NCI-H2196 treated with DMSO at 0.1 percent for 48 hours (cell line): Measurements from ENCODE around the gene KASH5.
"Not testable (repeated sequence)": the region's sequence is repeated elsewhere in the genome, so short reads cannot be mapped to it uniquely, and the experiment has no call there.

Experiments
- DNase-seq: peaks from one replicate; lab custom pipeline; 2025; ENCODE audit not compliant: unreplicated experiment; lab: John Stamatoyannopoulos, UW

KASH5 gene

DNA sequence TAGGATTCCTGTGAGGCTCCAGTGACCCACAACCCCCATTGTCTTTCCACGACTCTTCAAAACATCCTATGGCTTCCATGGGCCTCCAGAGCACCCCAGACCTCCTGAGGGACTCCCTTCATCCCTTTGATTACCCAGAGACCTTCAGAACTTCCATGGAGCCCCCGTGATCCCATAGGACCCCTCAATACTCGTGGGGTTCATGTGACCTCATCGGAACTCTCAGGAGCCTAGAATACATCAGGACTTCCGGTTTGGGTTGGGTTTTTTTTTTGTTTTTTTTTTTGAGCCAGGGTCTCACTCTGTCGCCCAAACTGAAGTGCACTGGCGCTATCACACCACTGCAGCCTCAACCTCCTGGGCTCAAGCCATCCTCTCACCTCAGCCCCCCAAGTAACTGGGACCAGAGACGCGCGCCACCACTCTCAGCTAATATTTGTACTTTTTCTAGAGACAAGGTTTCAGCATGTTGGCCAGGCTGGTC lies 65.8 kb downstream of the KASH5 start:
- no peak for DNase-seq

DNA sequence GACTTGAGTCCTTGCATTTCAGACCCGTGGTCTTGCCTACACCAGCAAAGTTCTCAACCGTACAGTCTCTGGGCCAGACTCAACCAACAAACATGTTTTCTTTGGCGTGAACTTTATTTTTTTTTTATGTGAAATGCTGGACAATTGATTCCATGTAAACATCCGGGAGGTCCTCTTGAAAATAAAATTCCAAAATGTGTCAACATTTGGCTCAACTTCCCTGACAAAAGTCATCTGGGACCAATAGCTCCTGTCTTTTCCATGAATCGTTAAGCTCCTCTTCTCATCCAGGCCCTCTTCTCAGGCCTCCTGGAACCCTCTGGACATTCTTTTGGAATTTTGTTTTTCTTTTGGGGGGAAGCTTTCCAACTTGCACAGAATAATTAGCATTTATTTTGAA lies 67.7 kb downstream of the KASH5 start:
- DNase-seq: no peak

DNA sequence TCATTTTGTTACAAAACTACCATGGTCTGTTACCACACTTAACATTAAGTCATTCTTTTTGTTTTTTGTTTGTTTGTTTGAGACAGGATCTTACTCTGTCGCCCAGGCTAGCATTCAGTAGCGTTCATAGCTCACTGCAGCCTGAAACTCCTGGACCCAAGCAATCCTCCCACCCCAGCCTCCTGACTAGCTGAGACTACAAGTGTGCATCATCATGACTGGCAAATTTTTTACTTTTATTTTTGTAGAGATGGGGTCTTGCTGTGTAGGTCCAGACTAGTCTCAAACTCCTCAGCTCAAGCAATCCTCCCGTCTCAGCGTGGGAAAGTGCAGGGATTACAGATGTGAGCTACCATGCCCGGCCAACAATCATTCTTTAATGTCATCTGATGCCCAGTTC lies 68.3 kb downstream of the KASH5 start:
- no peak for DNase-seq

DNA sequence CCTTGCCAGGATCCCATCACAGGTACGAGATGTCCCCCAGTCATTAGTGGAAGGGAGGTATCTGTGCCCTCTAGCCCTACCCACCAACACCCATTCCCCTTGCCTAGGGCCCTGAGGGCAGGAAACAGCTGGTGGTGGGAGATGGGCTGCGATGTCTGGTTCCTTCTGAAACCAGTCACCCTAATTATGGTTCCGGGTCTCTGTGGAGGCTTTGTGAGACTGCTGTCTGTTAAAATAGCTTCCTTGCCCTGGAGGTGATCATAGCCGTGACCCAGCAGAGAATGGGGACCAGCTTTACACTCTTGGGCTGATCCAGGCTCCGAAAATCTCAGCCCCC lies 70.5 kb downstream of the KASH5 start:
- no peak for DNase-seq

DNA sequence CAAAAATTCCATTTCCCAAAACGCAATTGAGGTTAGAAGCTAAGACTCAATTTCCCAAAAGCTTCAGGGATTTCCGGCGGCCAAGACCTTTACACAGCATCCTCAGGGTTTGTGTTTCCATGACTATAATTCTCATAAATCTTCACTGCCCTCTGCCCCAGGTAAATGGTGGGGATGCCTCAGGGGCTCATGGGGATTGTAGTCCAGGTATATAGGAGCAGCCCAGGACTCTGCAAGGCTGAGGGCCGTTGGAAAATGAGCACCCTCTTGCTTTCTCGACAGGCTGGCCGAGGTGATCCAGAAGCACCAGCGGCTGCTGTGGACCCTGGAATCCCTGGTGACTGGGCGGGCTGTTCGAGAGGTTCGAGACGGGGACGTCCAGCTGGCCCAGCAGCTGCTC lies 71.3 kb downstream of the KASH5 start:
- no peak for DNase-seq

DNA sequence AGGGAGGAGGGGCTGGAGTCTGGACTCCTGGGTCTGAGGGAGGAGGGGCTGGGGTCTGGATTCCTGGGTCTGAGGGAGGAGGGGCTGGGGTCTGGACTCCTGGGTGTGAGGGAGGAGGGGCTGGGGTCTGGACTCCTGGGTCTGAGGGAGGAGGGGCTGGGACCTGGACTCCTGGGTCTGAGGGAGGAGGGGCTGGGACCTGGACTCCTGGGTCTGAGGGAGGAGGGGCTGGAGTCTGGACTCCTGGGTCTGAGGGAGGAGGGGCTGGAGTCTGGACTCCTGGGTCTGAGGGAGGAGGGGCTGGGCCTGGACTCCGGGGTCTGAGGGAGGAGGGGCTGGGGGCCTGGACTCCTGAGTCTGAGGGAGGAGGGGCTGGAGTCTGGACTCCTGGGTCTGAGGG lies 73.1 kb downstream of the KASH5 start:
- not testable (repeated sequence) for DNase-seq

DNA sequence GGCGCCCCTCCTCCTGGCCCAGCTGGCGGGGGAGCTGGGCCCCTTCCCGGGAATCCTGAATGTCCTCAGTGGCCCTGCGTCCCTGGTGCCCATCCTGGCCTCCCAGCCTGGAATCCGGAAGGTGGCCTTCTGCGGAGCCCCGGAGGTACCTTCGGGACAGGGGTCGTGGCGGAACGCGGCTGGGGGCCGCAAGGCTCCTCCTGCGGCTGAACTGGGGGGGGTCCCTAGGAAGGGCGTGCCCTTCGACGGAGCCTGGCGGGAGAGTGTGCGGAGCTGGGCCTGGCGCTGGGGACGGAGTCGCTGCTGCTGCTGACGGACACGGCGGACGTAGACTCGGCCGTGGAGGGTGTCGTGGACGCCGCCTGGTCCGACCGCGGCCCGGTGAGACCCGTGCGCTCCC lies 73.6 kb downstream of the KASH5 start:
- DNase-seq: no peak

DNA sequence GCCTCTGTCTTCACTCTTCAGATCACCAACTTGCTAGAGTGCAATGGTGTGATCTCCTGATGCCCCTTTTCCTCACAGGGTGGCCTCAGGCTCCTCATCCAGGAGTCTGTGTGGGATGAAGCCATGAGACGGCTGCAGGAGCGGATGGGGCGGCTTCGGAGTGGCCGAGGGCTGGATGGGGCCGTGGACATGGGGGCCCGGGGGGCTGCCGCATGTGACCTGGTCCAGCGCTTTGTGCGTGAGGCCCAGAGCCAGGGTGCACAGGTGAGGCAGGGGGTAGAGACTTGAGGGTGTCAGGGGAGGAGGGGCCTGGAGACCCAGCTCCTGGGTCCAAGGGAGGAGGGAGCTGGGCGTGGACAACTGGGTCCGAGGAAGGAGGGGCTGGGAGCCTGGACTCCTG lies 74.4 kb downstream of the KASH5 start:
- no peak for DNase-seq

DNA sequence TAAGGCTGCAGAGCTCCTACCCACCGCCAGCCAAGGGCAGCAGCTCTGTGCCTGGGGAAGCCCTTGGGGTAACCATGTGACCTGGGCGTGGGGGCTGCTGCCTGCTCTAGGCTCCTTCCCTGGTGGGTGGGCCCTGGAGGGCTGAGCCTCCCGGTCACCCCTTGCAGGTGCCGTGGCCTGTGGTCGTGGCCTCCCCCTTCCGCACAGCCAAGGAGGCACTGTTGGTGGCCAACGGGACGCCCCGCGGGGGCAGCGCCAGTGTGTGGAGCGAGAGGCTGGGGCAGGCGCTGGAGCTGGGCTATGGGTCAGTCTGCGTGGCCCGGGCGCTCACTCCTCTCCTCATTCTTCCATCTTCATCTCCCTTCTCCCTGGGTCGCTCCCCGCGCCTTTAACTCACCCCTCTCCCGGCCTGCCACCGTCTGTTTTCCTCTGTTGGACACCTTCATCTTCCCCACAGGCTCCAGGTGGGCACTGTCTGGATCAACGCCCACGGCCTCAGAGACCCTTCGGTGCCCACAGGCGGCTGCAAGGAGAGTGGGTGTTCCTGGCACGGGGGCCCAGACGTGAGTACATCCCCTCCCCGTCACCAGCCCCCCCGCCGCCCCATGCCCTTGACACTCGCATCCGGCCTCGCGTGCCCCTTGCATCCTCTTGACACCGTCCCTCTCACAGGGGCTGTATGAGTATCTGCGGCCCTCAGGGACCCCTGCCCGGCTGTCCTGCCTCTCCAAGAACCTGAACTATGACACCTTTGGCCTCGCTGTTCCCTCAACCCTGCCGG lies 76.1 kb downstream of the KASH5 start:
- DNase-seq: no peak

DNA sequence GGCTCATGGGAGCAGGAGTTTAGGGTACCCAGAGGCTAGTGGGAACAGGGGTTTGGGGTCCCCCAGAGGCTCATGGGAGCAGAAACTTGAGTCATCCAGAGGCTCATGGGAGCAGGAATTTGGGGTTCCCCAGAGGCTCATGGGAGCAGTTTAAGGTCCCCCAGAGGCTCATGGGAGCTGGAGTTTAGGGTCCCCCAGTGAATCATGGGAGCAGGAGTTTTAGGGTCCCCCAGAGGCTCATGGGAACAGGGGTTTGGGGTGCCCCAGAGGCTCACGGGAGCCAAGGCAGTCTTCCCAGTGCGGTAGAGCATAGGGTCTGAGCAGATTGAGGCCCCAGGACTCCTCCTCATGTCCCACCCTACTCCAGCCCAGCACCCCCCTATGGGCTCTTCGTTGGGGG lies 77.3 kb downstream of the KASH5 start:
- DNase-seq: no peak
